HEK293 (cell line): ENCODE results near the gene NSUN3.

Experiments used
- CTCF ChIA-PET: fragments of 350-600 bp; formaldehyde crosslinking; extraction: SDS; loops from one replicate; lab custom pipeline; 2021; ENCODE audit warnings: antibody characterized with exemption; lab: Yijun Ruan, JAX
- POLR2A ChIA-PET: fragments of 300-600 bp; formaldehyde crosslinking; extraction: SDS; loops from one replicate; lab custom pipeline; 2020; ENCODE audit warnings: antibody characterized with exemption, inconsistent platforms; lab: Yijun Ruan, JAX
- H3K27ac ChIP-seq: fragments of 200-500 bp; sonication (Bioruptor generic); 2 replicates; pipeline ENCODE4 v1.5.1; 2014; ENCODE audit warnings: low read depth, low read length, control low read depth, inconsistent platforms; ENCODE audit errors: extremely low read depth
- H3K36me3 ChIP-seq, 2 experiments: fragments of 200-500 bp in 1 of 2; sonication (Bioruptor generic) in 1 of 2; 1 replicate in 1 of 2; 2 replicates in 1 of 2; pipeline ENCODE4 v1.5.1; 2014 to 2017; ENCODE audit warnings: inconsistent platforms in 2 of 2, low read length in 2 of 2; ENCODE audit not compliant: control insufficient read depth in 2 of 2, insufficient read depth in 1 of 2
- H3K4me1 ChIP-seq: fragments of 200-500 bp; sonication (Bioruptor generic); 2 replicates; pipeline ENCODE4 v1.5.1; 2014; ENCODE audit warnings: mild to moderate bottlenecking, low read length, inconsistent platforms; ENCODE audit not compliant: control insufficient read depth, insufficient read depth
- H3K4me3 ChIP-seq: 2 replicates; pipeline ENCODE4 v1.5.1; 2011; ENCODE audit warnings: low read depth, mild to moderate bottlenecking, control low read depth, low read length, moderate library complexity
- H3K9me3 ChIP-seq: fragments of 200-500 bp; sonication (Bioruptor generic); 2 replicates; pipeline ENCODE4 v1.5.1; 2014; ENCODE audit warnings: low read depth, low read length, inconsistent platforms; ENCODE audit not compliant: control insufficient read depth, insufficient read depth
- FEZF1 ChIP-seq: fragments of 450-650 bp; formaldehyde crosslinking; IDR thresholded peaks from 2 replicates; pipeline ENCODE4 v1.5.1; 2016; ENCODE audit warnings: missing biosample characterization, missing genetic modification characterization
- IKZF3 ChIP-seq: fragments of 450-650 bp; IDR thresholded peaks from 2 replicates; pipeline ENCODE4 v1.5.0; 2018; ENCODE audit warnings: missing biosample characterization, mild to moderate bottlenecking, missing genetic modification characterization, moderate library complexity
- OVOL3 ChIP-seq: fragments of 450-650 bp; formaldehyde crosslinking; IDR thresholded peaks from 2 replicates; pipeline ENCODE4 v1.5.1; 2016; ENCODE audit warnings: missing biosample characterization, missing genetic modification characterization
- SALL2 ChIP-seq: fragments of 450-650 bp; formaldehyde crosslinking; IDR thresholded peaks from 2 replicates; pipeline ENCODE4 v1.5.0; 2017; ENCODE audit warnings: missing biosample characterization, mild to moderate bottlenecking, missing genetic modification characterization, borderline replicate concordance
- TCF7L2 ChIP-seq: IDR thresholded peaks from 2 replicates; pipeline ENCODE4 v1.6.1; 2011; ENCODE audit warnings: low read depth, mild to moderate bottlenecking, inconsistent platforms, low read length, moderate library complexity, borderline replicate concordance
- YY1 ChIP-seq: fragments of 450-650 bp; formaldehyde crosslinking; IDR thresholded peaks from 2 replicates; pipeline ENCODE4 v1.5.1; 2018; ENCODE audit warnings: missing biosample characterization, missing genetic modification characterization
- ZBTB17 ChIP-seq: fragments of 450-650 bp; formaldehyde crosslinking; IDR thresholded peaks from 2 replicates; pipeline ENCODE4 v1.5.1; 2016; ENCODE audit warnings: missing biosample characterization, missing genetic modification characterization
- ZBTB49 ChIP-seq: fragments of 450-650 bp; formaldehyde crosslinking; IDR thresholded peaks from 2 replicates; pipeline ENCODE4 v1.5.1; 2016; ENCODE audit warnings: missing biosample characterization, missing genetic modification characterization, low read depth
- ZFP41 ChIP-seq: fragments of 450-650 bp; formaldehyde crosslinking; IDR thresholded peaks from 2 replicates; pipeline ENCODE4 v1.5.1; 2016; ENCODE audit warnings: missing biosample characterization, missing genetic modification characterization, borderline replicate concordance
- ZNF155 ChIP-seq: fragments of 450-650 bp; formaldehyde crosslinking; IDR thresholded peaks from 2 replicates; pipeline ENCODE4 v1.5.1; 2016; ENCODE audit warnings: missing biosample characterization, missing genetic modification characterization
- ZNF239 ChIP-seq: fragments of 450-650 bp; formaldehyde crosslinking; IDR thresholded peaks from 2 replicates; pipeline ENCODE4 v1.5.1; 2016; ENCODE audit warnings: missing biosample characterization, missing genetic modification characterization
- ZNF341 ChIP-seq: fragments of 450-650 bp; formaldehyde crosslinking; IDR thresholded peaks from 2 replicates; pipeline ENCODE4; 2016; ENCODE audit warnings: low read depth, missing biosample characterization, missing genetic modification characterization
- ZNF501 ChIP-seq: fragments of 450-650 bp; formaldehyde crosslinking; IDR thresholded peaks from 2 replicates; pipeline ENCODE4 v1.5.1; 2016; ENCODE audit warnings: missing biosample characterization, missing genetic modification characterization
- ZNF513 ChIP-seq: fragments of 450-650 bp; IDR thresholded peaks from 2 replicates; pipeline ENCODE4 v1.5.1; 2018; ENCODE audit warnings: missing biosample characterization, missing genetic modification characterization
- ZNF529 ChIP-seq: fragments of 450-650 bp; formaldehyde crosslinking; IDR thresholded peaks from 2 replicates; pipeline ENCODE4 v1.5.1; 2017; ENCODE audit warnings: missing genetic modification characterization, missing biosample characterization; ENCODE audit not compliant: insufficient replicate concordance
- ZNF561 ChIP-seq: fragments of 450-650 bp; IDR thresholded peaks from 2 replicates; pipeline ENCODE4 v1.5.1; 2018; ENCODE audit warnings: missing biosample characterization, missing genetic modification characterization, borderline replicate concordance
- ZNF747 ChIP-seq: fragments of 450-650 bp; formaldehyde crosslinking; IDR thresholded peaks from 2 replicates; pipeline ENCODE4 v1.5.1; 2016; ENCODE audit warnings: missing biosample characterization, missing genetic modification characterization
- ZSCAN23 ChIP-seq: fragments of 450-650 bp; formaldehyde crosslinking; IDR thresholded peaks from 2 replicates; pipeline ENCODE4 v1.5.1; 2016; ENCODE audit warnings: missing biosample characterization, missing genetic modification characterization
- TF ChIP-seq, protein P1 (sequence below): fragments of 450-650 bp; formaldehyde crosslinking; conservative IDR thresholded peaks from 2 replicates; pipeline ENCODE4 v1.5.1; 2016; ENCODE audit warnings: low read depth, missing biosample characterization, missing genetic modification characterization
- TF ChIP-seq, protein P2 (sequence below): fragments of 450-650 bp; formaldehyde crosslinking; IDR thresholded peaks from 2 replicates; pipeline ENCODE4 v1.5.1; 2016; ENCODE audit warnings: missing biosample characterization, missing genetic modification characterization

NSUN3 gene

DNA sequence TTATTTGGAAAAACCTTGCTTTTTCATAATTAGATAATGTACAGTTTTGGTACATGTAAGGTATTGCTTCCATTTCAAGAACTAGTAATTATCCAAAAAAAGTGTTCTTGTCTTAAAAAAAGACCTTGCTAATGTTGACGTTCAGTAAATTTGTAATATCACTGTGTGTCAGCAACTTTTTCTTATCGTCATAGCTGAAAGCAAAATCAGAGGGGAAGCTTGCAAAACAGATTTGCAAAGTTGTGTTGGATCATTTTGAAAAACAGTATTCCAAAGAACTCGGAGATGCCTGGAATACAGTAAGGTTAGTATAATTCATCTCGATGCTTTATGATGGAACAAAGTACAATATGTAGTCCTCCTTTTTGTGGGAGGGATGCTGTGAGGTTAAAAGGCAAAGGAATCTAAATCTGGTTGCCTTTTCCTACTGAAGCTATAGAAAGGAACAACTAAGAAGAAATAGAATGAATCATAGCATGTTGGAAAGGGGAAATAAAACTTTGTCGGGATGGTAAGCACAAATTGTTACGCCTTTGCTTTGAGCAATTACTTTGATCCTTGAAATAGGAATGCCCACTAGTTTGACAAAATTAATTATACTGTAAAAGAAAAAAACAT, 1.5 kb downstream of the NSUN3 start:
- no peak overlapping the region for H3K27ac ChIP-seq
- ChIA-PET POLR2A (no interaction called here), CTCF (interaction anchor here (0.5 kb wide), 1 partner anchor 61 kb away, joined by 3 read pairs; no protein-coding TSS in a partner anchor)

More for the DNA sequence above, 1.5 kb downstream of the NSUN3 start:
- Histone ChIP-seq H3K9me3 (no peaks in the 10 kb centered on the region), H3K36me3 (peaks cover 0 to 25% of the 10 kb centered on the region in 2 experiments; a peak in 1 of 3 replicates), H3K4me1 (no peaks in the 10 kb centered on the region), H3K4me3 (no peak overlapping the region)
- no peak for TF ChIP-seq ZSCAN23 (tag by site-specific recombination)
- no peak for TF ChIP-seq ZNF513 (tag by site-specific recombination)
- no peak for TF ChIP-seq IKZF3 (tag by site-specific recombination)
- no peak for TF ChIP-seq ZFP41
- TF ChIP-seq ZNF155, result no peak
- no peak for TF ChIP-seq ZBTB49 (tag by site-specific recombination)
- TF ChIP-seq YY1, result no peak
- TF ChIP-seq ZBTB17 (tag by site-specific recombination), result no peak
- no peak for TF ChIP-seq ZNF561
- TF ChIP-seq TCF7L2, result no peak
- TF ChIP-seq SALL2, result no peak
- TF ChIP-seq ZNF747 (tag by site-specific recombination), result no peak
- no peak for TF ChIP-seq FEZF1 (tag by site-specific recombination)
- no peak for TF ChIP-seq ZNF239 (tag by site-specific recombination)
- TF ChIP-seq, protein P1, sequence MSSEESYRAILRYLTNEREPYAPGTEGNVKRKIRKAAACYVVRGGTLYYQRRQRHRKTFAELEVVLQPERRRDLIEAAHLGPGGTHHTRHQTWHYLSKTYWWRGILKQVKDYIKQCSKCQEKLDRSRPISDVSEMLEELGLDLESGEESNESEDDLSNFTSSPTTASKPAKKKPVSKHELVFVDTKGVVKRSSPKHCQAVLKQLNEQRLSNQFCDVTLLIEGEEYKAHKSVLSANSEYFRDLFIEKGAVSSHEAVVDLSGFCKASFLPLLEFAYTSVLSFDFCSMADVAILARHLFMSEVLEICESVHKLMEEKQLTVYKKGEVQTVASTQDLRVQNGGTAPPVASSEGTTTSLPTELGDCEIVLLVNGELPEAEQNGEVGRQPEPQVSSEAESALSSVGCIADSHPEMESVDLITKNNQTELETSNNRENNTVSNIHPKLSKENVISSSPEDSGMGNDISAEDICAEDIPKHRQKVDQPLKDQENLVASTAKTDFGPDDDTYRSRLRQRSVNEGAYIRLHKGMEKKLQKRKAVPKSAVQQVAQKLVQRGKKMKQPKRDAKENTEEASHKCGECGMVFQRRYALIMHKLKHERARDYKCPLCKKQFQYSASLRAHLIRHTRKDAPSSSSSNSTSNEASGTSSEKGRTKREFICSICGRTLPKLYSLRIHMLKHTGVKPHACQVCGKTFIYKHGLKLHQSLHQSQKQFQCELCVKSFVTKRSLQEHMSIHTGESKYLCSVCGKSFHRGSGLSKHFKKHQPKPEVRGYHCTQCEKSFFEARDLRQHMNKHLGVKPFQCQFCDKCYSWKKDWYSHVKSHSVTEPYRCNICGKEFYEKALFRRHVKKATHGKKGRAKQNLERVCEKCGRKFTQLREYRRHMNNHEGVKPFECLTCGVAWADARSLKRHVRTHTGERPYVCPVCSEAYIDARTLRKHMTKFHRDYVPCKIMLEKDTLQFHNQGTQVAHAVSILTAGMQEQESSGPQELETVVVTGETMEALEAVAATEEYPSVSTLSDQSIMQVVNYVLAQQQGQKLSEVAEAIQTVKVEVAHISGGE (tag by site-specific recombination), result no peak
- no peak for TF ChIP-seq ZNF501 (tag by site-specific recombination)
- TF ChIP-seq, protein P2, sequence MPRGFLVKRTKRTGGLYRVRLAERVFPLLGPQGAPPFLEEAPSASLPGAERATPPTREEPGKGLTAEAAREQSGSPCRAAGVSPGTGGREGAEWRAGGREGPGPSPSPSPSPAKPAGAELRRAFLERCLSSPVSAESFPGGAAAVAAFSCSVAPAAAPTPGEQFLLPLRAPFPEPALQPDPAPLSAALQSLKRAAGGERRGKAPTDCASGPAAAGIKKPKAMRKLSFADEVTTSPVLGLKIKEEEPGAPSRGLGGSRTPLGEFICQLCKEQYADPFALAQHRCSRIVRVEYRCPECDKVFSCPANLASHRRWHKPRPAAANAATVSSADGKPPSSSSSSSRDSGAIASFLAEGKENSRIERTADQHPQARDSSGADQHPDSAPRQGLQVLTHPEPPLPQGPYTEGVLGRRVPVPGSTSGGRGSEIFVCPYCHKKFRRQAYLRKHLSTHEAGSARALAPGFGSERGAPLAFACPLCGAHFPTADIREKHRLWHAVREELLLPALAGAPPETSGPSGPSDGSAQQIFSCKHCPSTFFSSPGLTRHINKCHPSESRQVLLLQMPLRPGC (tag by site-specific recombination), result no peak
- no peak for TF ChIP-seq ZNF341 (tag by site-specific recombination)
- no peak for TF ChIP-seq OVOL3 (tag by site-specific recombination)
- TF ChIP-seq ZNF529, result no peak
